HG03175 (cell line): Measurements from ENCODE around the gene MRPS12.
"Not testable (repeated sequence)": the region's sequence is repeated elsewhere in the genome, so short reads cannot be mapped to it uniquely, and the experiment has no call there.

Experiments
- ATAC-seq: cut with Tn5 transposase; IDR thresholded peaks from one replicate; pipeline ENCODE4 v1.9.1; 2021; ENCODE audit warnings: mild to moderate bottlenecking, moderate library complexity; ENCODE audit not compliant: unreplicated experiment

Gene MRPS12

GRCh38 chr19:38930776-38931520 lies at the start of gene MRPS12:
MRPS12 (plus strand) TSS chr19:38930944; CDS start chr19:38931295, 351 bp downstream.
- peak; percentile 89 for ATAC-seq

GRCh38 chr19:38883286-38883685 lies 47.5 kb upstream of the MRPS12 start:
- no peak for ATAC-seq

GRCh38 chr19:38884691-38885090 lies 46.1 kb upstream of the MRPS12 start:
- ATAC-seq: not testable (repeated sequence)

- no peak for ATAC-seq
Measured at GRCh38 chr19:38888876-38889275, 41.9 kb upstream of the MRPS12 start.

- ATAC-seq: no peak
Measured at GRCh38 chr19:38889803-38890202, 40.9 kb upstream of the MRPS12 start.

GRCh38 chr19:38890686-38891085 lies 40.1 kb upstream of the MRPS12 start:
- no peak for ATAC-seq

GRCh38 chr19:38891771-38892170 lies 39.0 kb upstream of the MRPS12 start:
- no peak for ATAC-seq

- no peak for ATAC-seq
Measured at GRCh38 chr19:38892841-38893240, 37.9 kb upstream of the MRPS12 start.

- no peak for ATAC-seq
Measured at GRCh38 chr19:38893341-38893771, 37.4 kb upstream of the MRPS12 start.

- no peak for ATAC-seq
Measured at GRCh38 chr19:38894968-38895367, 35.8 kb upstream of the MRPS12 start.

GRCh38 chr19:38898788-38899446 lies 31.8 kb upstream of the MRPS12 start:
- no peak for ATAC-seq

- peak; percentile 91 for ATAC-seq
Measured at GRCh38 chr19:38899447-38900201, 31.1 kb upstream of the MRPS12 start, which contains the start of the genes NFKBIB and SIRT2. NFKBIB (plus strand) TSS chr19:38899969; CDS start chr19:38900033, 64 bp downstream. SIRT2 (minus strand) TSS chr19:38899618; CDS start chr19:38899521, 97 bp downstream.

GRCh38 chr19:38900202-38900629 lies 30.5 kb upstream of the MRPS12 start:
- ATAC-seq: no peak

GRCh38 chr19:38900743-38901190 lies 30.0 kb upstream of the MRPS12 start:
- ATAC-seq: no peak

GRCh38 chr19:38901683-38902082 lies 29.1 kb upstream of the MRPS12 start:
- ATAC-seq: no peak

GRCh38 chr19:38904581-38905539 lies 25.9 kb upstream of the MRPS12 start:
- ATAC-seq: no peak

- no peak for ATAC-seq
Measured at GRCh38 chr19:38905620-38906019, 25.1 kb upstream of the MRPS12 start.

GRCh38 chr19:38907227-38907626 lies 23.5 kb upstream of the MRPS12 start:
- no peak for ATAC-seq

- ATAC-seq: no peak
Measured at GRCh38 chr19:38907670-38908069, 23.1 kb upstream of the MRPS12 start.

GRCh38 chr19:38908911-38909310 lies 21.8 kb upstream of the MRPS12 start:
- ATAC-seq: no peak
